Activated naive CD8-positive, alpha-beta T cell treated with anti-CD3 and anti-CD28 coated beads for 36 hours (primary cell): ENCODE results near the gene GRK2. TPM values are rescaled to one million over a fixed set of nuclear protein-coding genes. Genes with fewer than 3 reads are reported as not detected.

Source experiments
- DNase-seq: peaks from one replicate; pipeline ENCODE4 v3.0.0; 2021
- H3K27ac Mint-ChIP-seq: one replicate; pipeline ENCODE4 v1.8.0; 2022; ENCODE audit warnings: mild to moderate bottlenecking, moderate library complexity, mixed read lengths
- H3K27me3 Mint-ChIP-seq: one replicate; pipeline ENCODE4 v1.8.0; 2022; ENCODE audit warnings: mild to moderate bottlenecking, mixed read lengths
- H3K36me3 Mint-ChIP-seq: one replicate; pipeline ENCODE4 v1.8.0; 2021; ENCODE audit warnings: mild to moderate bottlenecking, mixed read lengths
- H3K4me1 Mint-ChIP-seq: one replicate; pipeline ENCODE4 v1.8.0; 2021; ENCODE audit warnings: mixed read lengths
- H3K4me3 Mint-ChIP-seq: one replicate; pipeline ENCODE4 v1.8.0; 2022; ENCODE audit warnings: mild to moderate bottlenecking, moderate library complexity, mixed read lengths
- H3K9me3 Mint-ChIP-seq: one replicate; pipeline ENCODE4 v1.8.0; 2022; ENCODE audit warnings: mixed read lengths
- total RNA-seq, 2 experiments: library from RNA; stranded (reverse); gene quantifications; one replicate each; pipeline ENCODE4 v1.2.3, GENCODE V29; 2021

GRK2 gene
- total RNA-seq, 2 experiments from 2014 or later, result 211 to 219 TPM

DNA sequence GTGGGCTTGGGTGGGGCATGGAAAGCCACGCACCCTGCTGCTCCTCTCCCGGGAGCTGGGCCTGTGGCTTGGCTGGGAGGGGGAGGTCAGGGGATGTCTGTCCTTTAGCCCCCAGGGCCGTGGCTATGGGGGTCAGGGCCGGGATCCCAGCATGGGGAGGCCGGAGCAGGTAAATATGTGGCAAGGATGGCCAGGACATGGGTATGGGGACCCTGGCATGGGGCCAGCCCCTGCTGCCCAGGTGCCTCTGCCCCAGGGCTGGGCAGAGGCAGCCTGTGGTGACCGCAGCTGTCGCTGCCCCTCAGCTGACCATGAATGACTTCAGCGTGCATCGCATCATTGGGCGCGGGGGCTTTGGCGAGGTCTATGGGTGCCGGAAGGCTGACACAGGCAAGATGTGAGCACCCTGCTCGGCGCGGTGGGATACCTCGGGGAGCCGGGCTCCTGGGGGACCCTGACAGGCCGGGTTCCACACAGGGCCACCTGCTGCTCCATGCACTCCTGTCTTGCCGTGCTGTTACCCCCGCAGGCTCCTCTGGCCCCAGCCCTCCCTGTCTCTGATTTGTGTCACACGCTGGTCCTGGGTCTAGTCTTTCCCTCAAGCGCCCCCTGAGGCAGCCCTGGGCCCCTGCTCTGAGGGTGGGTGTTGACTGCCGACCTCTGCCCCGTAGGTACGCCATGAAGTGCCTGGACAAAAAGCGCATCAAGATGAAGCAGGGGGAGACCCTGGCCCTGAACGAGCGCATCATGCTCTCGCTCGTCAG lies 14.7 kb downstream of the GRK2 start:
- DNase-seq, result no peak
- Mint-ChIP-seq H3K27ac (no peak overlapping the region), H3K36me3 (peaks cover 26% of the 10 kb centered on the region), H3K9me3 (no peaks in the 10 kb centered on the region), H3K4me1 (peaks cover 28% of the 10 kb centered on the region), H3K27me3 (no peaks in the 10 kb centered on the region), H3K4me3 (no peak overlapping the region)

DNA sequence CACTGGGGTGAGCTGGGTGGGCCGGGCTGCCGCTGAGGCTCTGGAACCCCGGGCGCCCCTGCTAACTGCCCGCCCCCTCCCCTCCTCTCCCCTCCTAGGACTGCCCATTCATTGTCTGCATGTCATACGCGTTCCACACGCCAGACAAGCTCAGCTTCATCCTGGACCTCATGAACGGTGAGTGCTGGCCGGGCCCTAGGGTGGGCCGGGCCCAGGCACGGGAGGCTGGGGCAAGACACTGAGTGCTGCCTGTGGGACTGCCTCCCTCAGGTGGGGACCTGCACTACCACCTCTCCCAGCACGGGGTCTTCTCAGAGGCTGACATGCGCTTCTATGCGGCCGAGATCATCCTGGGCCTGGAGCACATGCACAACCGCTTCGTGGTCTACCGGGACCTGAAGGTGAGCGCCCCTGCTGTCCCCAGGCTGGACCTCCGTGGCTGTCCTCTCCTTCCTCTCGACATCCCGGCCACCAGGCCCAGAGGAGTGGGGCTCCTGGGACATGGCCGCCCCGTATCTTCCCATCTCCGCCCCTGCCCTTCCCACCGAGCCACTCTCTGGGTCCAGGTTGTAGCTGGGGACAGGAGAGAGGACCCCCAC lies 15.4 kb downstream of the GRK2 start:
- H3K4me1 Mint-ChIP-seq, result peaks cover 26% of the 10 kb centered on the region
- peak overlapping the region; percentile 51 for H3K27ac Mint-ChIP-seq
- no peak overlapping the region for H3K4me3 Mint-ChIP-seq
- H3K9me3 Mint-ChIP-seq, result no peaks in the 10 kb centered on the region
- H3K27me3 Mint-ChIP-seq, result no peaks in the 10 kb centered on the region
- H3K36me3 Mint-ChIP-seq, result peaks cover 22% of the 10 kb centered on the region
- DNase-seq, result no peak

DNA sequence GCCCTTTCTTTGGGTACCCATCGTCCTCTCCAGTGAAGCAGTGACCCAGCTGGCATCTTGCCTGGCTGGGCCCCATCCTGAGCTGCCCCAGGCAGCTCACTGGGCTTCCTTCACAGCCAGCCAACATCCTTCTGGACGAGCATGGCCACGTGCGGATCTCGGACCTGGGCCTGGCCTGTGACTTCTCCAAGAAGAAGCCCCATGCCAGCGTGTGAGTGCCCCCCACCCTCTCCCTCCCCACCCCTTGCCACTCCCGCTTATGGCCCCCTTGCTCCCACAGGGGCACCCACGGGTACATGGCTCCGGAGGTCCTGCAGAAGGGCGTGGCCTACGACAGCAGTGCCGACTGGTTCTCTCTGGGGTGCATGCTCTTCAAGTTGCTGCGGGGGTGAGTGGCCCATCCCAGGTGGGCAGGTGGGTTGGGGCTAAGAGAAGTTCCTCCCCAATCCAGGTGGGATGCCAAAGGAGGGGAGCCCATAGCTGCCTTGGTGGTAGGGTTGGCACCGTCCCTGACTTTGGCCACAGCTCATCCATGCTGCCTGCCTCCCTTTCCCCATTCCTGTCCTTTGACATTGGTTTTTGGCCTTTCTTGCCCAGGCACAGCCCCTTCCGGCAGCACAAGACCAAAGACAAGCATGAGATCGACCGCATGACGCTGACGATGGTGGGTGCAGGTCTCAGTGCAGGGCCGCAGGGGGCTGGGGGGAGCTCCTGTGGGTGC lies 16.0 kb downstream of the GRK2 start:
- H3K9me3 Mint-ChIP-seq, result no peaks in the 10 kb centered on the region
- H3K27ac Mint-ChIP-seq, result peak overlapping the region; percentile 62
- H3K4me3 Mint-ChIP-seq, result no peak overlapping the region
- peaks cover 28% of the 10 kb centered on the region for H3K4me1 Mint-ChIP-seq
- DNase-seq, result no peak
- no peaks in the 10 kb centered on the region for H3K27me3 Mint-ChIP-seq
- H3K36me3 Mint-ChIP-seq, result peaks cover 25% of the 10 kb centered on the region

DNA sequence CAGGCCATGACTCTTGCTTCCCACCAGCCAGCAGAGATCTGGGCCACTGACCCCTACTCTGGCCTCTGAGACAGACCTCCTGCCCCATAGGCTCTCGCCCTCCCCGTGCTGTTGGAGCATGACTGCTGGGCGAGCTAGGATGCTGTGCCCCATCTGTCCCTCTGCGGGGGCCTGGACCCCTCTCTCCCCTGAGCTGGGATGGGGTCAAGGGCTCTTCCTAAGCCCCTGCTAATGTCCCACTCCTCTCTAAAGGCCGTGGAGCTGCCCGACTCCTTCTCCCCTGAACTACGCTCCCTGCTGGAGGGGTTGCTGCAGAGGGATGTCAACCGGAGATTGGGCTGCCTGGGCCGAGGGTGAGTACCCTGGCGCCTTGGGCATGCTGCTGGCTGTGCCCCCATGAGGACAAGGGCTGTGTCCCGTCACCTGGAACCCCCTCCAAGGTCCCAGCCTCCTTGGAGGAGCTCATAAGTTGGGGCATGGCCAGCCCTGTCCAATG lies 16.7 kb downstream of the GRK2 start:
- peaks cover 27% of the 10 kb centered on the region for H3K36me3 Mint-ChIP-seq
- no peak for DNase-seq
- no peaks in the 10 kb centered on the region for H3K9me3 Mint-ChIP-seq
- H3K27me3 Mint-ChIP-seq, result no peaks in the 10 kb centered on the region
- H3K4me3 Mint-ChIP-seq, result no peak overlapping the region
- peak overlapping the region; percentile 62 for H3K27ac Mint-ChIP-seq
- H3K4me1 Mint-ChIP-seq, result peaks cover 31% of the 10 kb centered on the region

DNA sequence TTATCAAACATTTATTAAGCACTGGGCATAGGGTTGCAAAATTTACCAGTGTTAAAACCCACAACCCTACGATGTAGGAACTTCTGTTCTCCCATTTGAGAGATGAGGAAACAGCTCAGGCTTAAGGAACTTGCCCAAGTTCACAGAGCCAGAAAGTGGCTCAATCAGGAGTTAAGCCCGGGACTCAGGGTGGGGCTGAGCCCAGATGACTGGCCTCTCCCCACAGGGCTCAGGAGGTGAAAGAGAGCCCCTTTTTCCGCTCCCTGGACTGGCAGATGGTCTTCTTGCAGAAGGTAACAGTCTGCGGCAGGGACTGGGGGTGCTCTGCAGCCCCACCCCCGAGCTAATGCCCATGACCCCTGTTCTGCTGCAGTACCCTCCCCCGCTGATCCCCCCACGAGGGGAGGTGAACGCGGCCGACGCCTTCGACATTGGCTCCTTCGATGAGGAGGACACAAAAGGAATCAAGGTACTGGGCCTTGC lies 17.2 kb downstream of the GRK2 start:
- H3K36me3 Mint-ChIP-seq, result peaks cover 27% of the 10 kb centered on the region

DNA sequence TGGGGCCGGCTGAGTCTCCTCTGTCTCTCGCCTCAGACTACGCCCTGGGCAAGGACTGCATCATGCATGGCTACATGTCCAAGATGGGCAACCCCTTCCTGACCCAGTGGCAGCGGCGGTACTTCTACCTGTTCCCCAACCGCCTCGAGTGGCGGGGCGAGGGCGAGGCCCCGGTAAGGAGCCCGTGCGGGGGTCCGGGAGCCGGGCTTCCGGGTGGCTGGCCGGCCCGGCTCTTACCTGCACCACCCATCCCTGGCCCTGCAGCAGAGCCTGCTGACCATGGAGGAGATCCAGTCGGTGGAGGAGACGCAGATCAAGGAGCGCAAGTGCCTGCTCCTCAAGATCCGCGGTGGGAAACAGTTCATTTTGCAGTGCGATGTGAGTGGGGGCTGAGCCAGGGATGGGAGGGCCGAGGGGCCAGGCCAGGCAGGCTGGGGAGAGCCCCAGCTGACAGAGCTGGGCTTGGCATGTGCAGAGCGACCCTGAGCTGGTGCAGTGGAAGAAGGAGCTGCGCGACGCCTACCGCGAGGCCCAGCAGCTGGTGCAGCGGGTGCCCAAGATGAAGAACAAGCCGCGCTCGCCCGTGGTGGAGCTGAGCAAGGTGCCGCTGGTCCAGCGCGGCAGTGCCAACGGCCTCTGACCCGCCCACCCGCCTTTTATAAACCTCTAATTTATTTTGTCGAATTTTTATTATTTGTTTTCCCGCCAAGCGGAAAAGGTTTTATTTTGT lies 18.7 kb downstream of the GRK2 start:
- Mint-ChIP-seq H3K4me1 (peaks cover 25% of the 10 kb centered on the region), H3K36me3 (peaks cover 24% of the 10 kb centered on the region), H3K27ac (no peak overlapping the region)

More for the DNA sequence above, 17.2 kb downstream of the GRK2 start:
- Mint-ChIP-seq H3K9me3 (no peaks in the 10 kb centered on the region), H3K27me3 (no peaks in the 10 kb centered on the region), H3K4me3 (no peak overlapping the region), H3K4me1 (peaks cover 34% of the 10 kb centered on the region), H3K27ac (peak overlapping the region; percentile 45)
- DNase-seq, result peak; percentile 1

DNA sequence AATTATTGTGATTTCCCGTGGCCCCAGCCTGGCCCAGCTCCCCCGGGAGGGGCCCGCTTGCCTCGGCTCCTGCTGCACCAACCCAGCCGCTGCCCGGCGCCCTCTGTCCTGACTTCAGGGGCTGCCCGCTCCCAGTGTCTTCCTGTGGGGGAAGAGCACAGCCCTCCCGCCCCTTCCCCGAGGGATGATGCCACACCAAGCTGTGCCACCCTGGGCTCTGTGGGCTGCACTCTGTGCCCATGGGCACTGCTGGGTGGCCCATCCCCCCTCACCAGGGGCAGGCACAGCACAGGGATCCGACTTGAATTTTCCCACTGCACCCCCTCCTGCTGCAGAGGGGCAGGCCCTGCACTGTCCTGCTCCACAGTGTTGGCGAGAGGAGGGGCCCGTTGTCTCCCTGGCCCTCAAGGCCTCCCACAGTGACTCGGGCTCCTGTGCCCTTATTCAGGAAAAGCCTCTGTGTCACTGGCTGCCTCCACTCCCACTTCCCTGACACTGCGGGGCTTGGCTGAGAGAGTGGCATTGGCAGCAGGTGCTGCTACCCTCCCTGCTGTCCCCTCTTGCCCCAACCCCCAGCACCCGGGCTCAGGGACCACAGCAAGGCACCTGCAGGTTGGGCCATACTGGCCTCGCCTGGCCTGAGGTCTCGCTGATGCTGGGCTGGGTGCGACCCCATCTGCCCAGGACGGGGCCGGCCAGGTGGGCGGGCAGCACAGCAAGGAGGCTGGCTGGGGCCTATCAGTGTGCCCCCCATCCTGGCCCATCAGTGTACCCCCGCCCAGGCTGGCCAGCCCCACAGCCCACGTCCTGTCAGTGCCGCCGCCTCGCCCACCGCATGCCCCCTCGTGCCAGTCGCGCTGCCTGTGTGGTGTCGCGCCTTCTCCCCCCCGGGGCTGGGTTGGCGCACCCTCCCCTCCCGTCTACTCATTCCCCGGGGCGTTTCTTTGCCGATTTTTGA lies 19.5 kb downstream of the GRK2 start:
- H3K36me3 Mint-ChIP-seq, result peaks cover 26% of the 10 kb centered on the region
- DNase-seq, result peak; percentile 30
- H3K27ac Mint-ChIP-seq, result peak overlapping the region; percentile 97
- H3K9me3 Mint-ChIP-seq, result no peaks in the 10 kb centered on the region
- H3K4me1 Mint-ChIP-seq, result peaks cover 25% of the 10 kb centered on the region
- H3K4me3 Mint-ChIP-seq, result no peak overlapping the region
- no peaks in the 10 kb centered on the region for H3K27me3 Mint-ChIP-seq

More for the DNA sequence above, 18.7 kb downstream of the GRK2 start:
- DNase-seq, result peak; percentile 7
- no peaks in the 10 kb centered on the region for H3K9me3 Mint-ChIP-seq
- H3K27me3 Mint-ChIP-seq, result no peaks in the 10 kb centered on the region
- no peak overlapping the region for H3K4me3 Mint-ChIP-seq

DNA sequence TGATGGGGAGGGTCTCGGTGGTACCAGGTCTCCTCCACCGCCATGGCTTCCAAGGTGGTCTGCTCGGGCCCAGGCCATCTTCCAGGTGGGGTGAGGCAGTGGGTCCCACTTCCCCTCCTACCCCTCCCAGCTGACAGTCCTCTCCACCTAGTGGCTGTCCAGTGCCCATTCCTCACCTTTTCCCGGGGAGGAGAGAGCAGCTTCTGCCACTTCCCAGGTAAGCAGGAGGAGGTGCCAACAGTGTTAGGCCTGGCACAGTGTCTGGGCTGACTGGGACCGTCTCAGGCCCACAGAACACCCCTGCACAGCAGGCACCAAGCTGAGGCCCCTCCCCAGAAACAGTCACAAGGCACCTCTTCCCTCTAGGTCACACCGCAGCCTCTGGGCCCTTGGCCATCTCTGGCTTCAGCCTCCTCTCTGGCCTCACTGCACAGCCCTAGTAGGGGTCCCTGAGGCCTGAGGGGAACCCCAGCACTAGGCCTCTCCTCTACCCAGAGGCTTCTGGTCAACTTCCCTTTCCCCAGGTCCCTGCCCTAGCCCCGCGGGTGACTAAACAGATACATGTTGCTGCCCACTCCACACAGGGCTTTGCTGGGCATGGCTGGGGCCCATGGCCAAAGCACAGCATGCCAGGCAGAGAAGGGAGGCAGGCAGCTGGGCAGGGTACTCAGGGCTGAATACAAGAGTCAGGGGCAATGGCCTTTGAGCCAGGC lies 20.5 kb downstream of the GRK2 start:
- Mint-ChIP-seq H3K27me3 (no peaks in the 10 kb centered on the region), H3K4me1 (peaks cover 27% of the 10 kb centered on the region), H3K27ac (peak overlapping the region; percentile 97), H3K36me3 (peaks cover 29% of the 10 kb centered on the region), H3K9me3 (no peaks in the 10 kb centered on the region), H3K4me3 (peak overlapping the region; percentile 75)
- peak; percentile 13 for DNase-seq

DNA sequence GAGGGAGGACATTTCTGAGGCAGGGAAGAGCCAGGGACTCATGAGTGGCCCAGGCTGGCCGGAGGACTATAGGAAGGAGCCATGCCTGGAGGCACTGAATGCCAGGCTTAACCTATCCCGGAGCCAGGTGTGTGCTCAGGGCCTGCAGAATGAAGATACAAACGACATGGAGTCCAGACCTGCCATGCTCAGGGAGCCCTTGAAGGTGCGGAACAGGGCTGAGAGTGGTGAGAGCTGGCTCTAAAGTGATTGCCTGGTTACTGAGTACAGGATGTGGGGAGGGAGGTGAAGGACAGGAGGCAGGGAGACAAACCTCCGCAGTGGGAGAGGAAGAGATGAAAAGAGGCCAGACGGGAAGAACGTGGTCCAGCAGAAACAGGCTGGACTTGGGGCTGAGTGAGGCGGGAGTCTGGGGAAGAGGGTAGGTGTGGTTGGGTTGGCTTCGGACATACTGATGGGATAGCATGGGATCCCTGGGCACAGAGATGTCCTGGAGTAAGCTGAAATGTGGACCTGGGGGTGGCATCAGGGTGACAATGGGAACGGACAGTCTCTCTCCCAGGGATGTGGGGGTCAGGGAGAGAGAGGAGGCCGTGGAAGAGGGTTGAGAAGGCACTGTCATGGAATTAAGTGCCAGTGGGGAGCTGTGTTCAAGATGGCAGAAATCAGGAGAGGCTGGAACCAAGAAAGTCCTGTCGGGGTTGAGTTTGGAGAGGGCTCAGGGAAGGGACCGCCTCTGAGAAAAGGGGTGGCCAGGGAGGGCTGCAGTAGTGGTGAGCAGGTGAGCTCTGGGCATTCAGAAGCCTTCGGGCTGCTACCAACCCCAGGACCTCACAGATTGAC lies 21.3 kb downstream of the GRK2 start:
- H3K9me3 Mint-ChIP-seq, result no peaks in the 10 kb centered on the region
- H3K27ac Mint-ChIP-seq, result peak overlapping the region; percentile 97
- no peaks in the 10 kb centered on the region for H3K27me3 Mint-ChIP-seq
- DNase-seq, result peak; percentile 31
- H3K36me3 Mint-ChIP-seq, result peaks cover 29% of the 10 kb centered on the region
- H3K4me1 Mint-ChIP-seq, result peaks cover 33% of the 10 kb centered on the region
- H3K4me3 Mint-ChIP-seq, result peak overlapping the region; percentile 75

DNA sequence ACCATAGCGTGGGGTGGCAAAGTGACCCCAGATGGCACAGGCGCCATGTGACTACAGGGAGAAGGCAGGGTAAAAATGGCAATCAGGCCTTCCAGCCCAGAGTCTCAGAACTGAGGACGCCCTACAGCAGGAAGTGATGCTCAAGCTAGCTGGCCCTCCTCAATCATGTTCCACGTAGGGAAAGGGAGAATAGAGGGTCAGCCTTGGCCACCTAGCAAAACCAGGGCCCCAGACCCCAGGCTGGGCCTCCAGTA lies 21.9 kb downstream of the GRK2 start:
- no peak for DNase-seq

DNA sequence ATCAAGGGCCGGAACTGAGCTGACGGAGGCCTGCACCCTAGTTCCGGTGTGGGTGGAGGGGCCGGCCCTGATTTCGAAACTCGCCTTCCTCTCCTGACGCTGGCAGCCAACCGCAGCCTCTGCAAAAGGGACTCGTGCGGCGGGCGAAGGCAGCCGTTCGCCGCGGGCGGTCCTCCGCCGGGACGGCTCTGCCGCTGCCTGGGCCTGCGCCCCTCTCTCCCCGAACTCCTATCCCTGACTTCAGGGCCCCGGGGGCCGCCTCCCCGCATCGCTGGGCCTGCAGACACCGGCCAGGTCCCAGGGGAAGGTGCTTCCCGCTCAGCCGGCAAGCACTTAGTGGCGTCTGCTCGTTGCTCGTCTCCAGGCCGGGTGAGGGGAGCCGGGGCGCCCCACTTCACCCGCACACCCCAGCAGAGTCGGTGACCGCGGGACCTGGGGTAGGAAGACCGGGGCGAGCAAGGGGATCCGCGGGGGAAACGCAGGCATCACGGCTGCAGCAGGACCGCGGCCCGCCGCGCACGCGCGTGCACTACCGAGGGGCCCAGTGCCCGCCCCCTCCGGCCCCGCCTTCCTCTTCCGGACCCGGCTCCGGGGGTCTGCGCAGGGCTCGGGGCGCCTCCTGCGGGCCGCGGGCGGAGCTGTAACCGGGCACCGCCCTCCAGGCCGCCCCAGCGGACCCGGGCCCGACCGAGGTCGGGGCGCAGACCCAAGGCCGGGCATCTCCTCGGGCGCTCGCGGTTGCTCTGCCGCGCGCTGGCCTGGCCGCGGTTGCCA lies 22.4 kb downstream of the GRK2 start:
- peaks cover 36% of the 10 kb centered on the region for H3K36me3 Mint-ChIP-seq
- peak; percentile 94 for DNase-seq
- peak overlapping the region; percentile 97 for H3K27ac Mint-ChIP-seq
- peak overlapping the region; percentile 75 for H3K4me3 Mint-ChIP-seq
- H3K27me3 Mint-ChIP-seq, result no peaks in the 10 kb centered on the region
- no peaks in the 10 kb centered on the region for H3K9me3 Mint-ChIP-seq
- H3K4me1 Mint-ChIP-seq, result peaks cover 40% of the 10 kb centered on the region

More for the DNA sequence above, 21.9 kb downstream of the GRK2 start:
- Mint-ChIP-seq H3K27me3 (no peaks in the 10 kb centered on the region), H3K36me3 (peaks cover 35% of the 10 kb centered on the region), H3K27ac (peak overlapping the region; percentile 97), H3K4me1 (peaks cover 38% of the 10 kb centered on the region), H3K9me3 (no peaks in the 10 kb centered on the region), H3K4me3 (peak overlapping the region; percentile 75)

DNA sequence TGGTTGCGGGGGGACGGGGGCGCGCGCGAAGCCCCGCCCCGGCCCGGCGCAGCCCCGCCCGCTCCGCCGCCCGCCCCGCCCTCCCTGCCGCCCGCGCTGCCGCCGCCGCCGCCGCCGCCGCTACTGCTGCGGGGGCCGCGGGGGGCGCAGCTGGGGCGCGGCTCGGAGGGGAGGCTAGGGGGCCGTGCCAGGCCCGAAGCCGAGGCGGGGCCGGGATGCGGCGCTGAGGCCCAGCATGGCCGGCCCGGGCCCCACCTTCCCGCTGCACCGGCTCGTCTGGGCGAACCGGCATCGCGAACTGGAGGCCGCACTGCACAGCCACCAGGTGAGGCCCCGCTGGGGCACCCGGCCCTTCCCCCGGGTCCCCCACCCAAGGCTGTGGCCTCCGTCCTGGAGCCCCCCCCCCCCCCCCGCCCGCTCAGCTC lies 23.0 kb downstream of the GRK2 start, which contains the start of gene ANKRD13D:
Gene ANKRD13D (plus strand): TSS at position 78 of the 425 bp plus-strand sequence. CDS start 158 bp downstream, at position 236.
- peaks cover 44% of the 10 kb centered on the region for H3K4me1 Mint-ChIP-seq

More for the DNA sequence above, 23.0 kb downstream of the GRK2 start, which contains the start of gene ANKRD13D:
- Mint-ChIP-seq H3K4me3 (peak within 1 kb of the TSS; percentile 95), H3K9me3 (no peaks in the 10 kb centered on the region), H3K27me3 (no peaks in the 10 kb centered on the region), H3K36me3 (peaks cover 42% of the 10 kb centered on the region), H3K27ac (peak within 1 kb of the TSS; percentile 97)
- no peak for DNase-seq
